ENCODE measurements around the gene CYLC1.

Gene CYLC1

DNA sequence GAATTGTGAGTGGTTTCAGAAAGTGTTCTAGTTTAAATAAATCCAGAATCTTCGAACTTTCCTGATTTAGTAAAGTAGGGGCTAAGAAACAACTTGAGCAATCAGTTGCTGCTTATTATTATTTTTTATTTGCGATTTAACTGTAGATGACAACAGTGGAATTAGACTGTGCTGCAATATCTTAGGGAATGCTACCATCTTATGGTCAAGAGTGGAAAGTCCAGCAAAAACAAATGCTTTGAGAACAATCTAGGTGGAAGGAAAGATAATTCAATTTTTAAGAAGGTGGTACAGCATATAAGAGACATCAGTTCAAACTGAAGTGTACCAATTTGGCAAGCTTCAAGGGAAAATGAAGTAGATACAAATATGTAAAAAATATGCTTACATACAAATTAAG lies 73.3 kb downstream of the CYLC1 start:
- no peak overlapping the region for H3K4me3 ChIP-seq (IDR thresholded peaks at IDR 0.05; ENCODE audit: insufficient read depth, low read depth, low read length)
- no peaks in the 10 kb centered on the region for H3K36me3 ChIP-seq (ENCODE audit: insufficient read depth)
- no peak overlapping the region for H3K4me2 ChIP-seq
- no peaks in the 10 kb centered on the region for H3K4me1 ChIP-seq (ENCODE audit: low read depth, poor library complexity, severe bottlenecking)
- no peak overlapping the region for H3K9ac ChIP-seq
- no peaks in the 10 kb centered on the region for H3K79me2 ChIP-seq (ENCODE audit: insufficient read depth, low read depth)
- H4K20me1 ChIP-seq (ENCODE audit: insufficient read depth), result no peaks in the 10 kb centered on the region
- no peak overlapping the region for H2AFZ ChIP-seq (ENCODE audit: low read depth)
- no peaks in the 10 kb centered on the region for H3K27me3 ChIP-seq (ENCODE audit: insufficient read depth, low read depth)
- TF ChIP-seq, protein P1, sequence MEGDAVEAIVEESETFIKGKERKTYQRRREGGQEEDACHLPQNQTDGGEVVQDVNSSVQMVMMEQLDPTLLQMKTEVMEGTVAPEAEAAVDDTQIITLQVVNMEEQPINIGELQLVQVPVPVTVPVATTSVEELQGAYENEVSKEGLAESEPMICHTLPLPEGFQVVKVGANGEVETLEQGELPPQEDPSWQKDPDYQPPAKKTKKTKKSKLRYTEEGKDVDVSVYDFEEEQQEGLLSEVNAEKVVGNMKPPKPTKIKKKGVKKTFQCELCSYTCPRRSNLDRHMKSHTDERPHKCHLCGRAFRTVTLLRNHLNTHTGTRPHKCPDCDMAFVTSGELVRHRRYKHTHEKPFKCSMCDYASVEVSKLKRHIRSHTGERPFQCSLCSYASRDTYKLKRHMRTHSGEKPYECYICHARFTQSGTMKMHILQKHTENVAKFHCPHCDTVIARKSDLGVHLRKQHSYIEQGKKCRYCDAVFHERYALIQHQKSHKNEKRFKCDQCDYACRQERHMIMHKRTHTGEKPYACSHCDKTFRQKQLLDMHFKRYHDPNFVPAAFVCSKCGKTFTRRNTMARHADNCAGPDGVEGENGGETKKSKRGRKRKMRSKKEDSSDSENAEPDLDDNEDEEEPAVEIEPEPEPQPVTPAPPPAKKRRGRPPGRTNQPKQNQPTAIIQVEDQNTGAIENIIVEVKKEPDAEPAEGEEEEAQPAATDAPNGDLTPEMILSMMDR (conservative IDR thresholded peaks at IDR 0.05; ENCODE audit: low read depth, low read length), result no peak
- no peak overlapping the region for H3K27ac ChIP-seq

All from KMS-11 (cell line).